Measurements from ENCODE around the gene ETV3L. TPM values are rescaled to one million over a fixed set of nuclear protein-coding genes. Genes with fewer than 3 reads are reported as not detected.

ETV3L gene
- total RNA-seq, 1 donor = not detected

- peaks cover 23% of the 10 kb centered on the region for H3K4me1 ChIP-seq (ENCODE audit: insufficient read depth, low read length)
- peaks cover 44% of the 10 kb centered on the region for H4K20me1 ChIP-seq (ENCODE audit: insufficient read depth, low read length)
- H3K4me3 ChIP-seq (ENCODE audit: insufficient read depth, low read length) = peak overlapping the region; percentile 87
- H3K27ac ChIP-seq (ENCODE audit: low read depth, low read length) = no peak overlapping the region
- H3K36me3 ChIP-seq (ENCODE audit: insufficient read depth, low read length) = no peaks in the 10 kb centered on the region
- no peaks in the 10 kb centered on the region for H3K27me3 ChIP-seq (ENCODE audit: insufficient read depth, low read length)
- peak overlapping the region; percentile 89 for H3K4me2 ChIP-seq (ENCODE audit: insufficient read depth, low read length)
- TF ChIP-seq CTCF (IDR thresholded peaks at IDR 0.05; ENCODE audit: extremely low read depth, low read depth, low read length) = no peak
- no peak overlapping the region for H2AFZ ChIP-seq (ENCODE audit: low read length)
- H3K9me3 ChIP-seq (ENCODE audit: low read depth, low read length) = no peaks in the 10 kb centered on the region
- no peak for DNase-seq (ENCODE audit: insufficient read length, low spot score, missing footprints)
- peaks cover 64% of the 10 kb centered on the region for H3K79me2 ChIP-seq (ENCODE audit: insufficient read depth, low read length)
Observed at GRCh38 chr1:157042846-157043245, 56.8 kb downstream of the ETV3L start.

Other genes starting within 250 kb of the ETV3L start
- gene INSRR, start 240.7 kb downstream of the ETV3L start, total RNA-seq = 0.29 and 0.36 TPM in 2 replicates
- gene NTRK1, start 238.9 kb downstream of the ETV3L start, total RNA-seq = 0.36 and 0.88 TPM in 2 replicates
- 17.0 and 21.2 TPM in 2 replicates for gene PEAR1, start 206.1 kb downstream of the ETV3L start, total RNA-seq
- 0.36 and 0.59 TPM in 2 replicates for gene LRRC71, start 179.2 kb downstream of the ETV3L start, total RNA-seq
- gene ARHGEF11, start 54.1 kb downstream of the ETV3L start, total RNA-seq = 45.4 and 50.3 TPM in 2 replicates
- gene ETV3, start 38.6 kb upstream of the ETV3L start, total RNA-seq = 13.0 and 14.8 TPM in 2 replicates

All from osteoblast (primary cell).